ENCODE results near the gene KCNJ14. TPM values are rescaled to one million over a fixed set of nuclear protein-coding genes. Genes with fewer than 3 reads are reported as not detected.
A peak's percentile ranks its signal among the peaks of the same experiment; 100 is the strongest.
"Not testable (repeated sequence)": the region's sequence is repeated elsewhere in the genome, so short reads cannot be mapped to it uniquely, and the experiment has no call there.

KCNJ14 gene
- total and polyA plus RNA-seq, 11 donors = 0.20 to 2.0 (median 0.40) TPM

GRCh38 chr19:48487544-48487943 is 32.2 kb downstream of the KCNJ14 start:
- no peak for ATAC-seq
- H3K27ac ChIP-seq = peak overlapping the region in 10 of 12 donors; percentile 7 to 90 (median 68)
- TF ChIP-seq POLR2A (IDR thresholded peaks at IDR 0.05) (no peak), CTCF (IDR thresholded peaks at IDR 0.05) (no peak)
- no peak for DNase-seq
- intact Hi-C loops (cut with DNase I) = no loop called here
- no peaks in the 10 kb centered on the region for H3K36me3 ChIP-seq
- H3K27me3 ChIP-seq = peaks cover 0 to 15% (median 0%) of the 10 kb centered on the region in 9 donors
- peaks cover 0 to 35% (median 8%) of the 10 kb centered on the region in 12 donors for H3K4me1 ChIP-seq
- no peak overlapping the region for H3K4me3 ChIP-seq
- H3K9me3 ChIP-seq = no peaks in the 10 kb centered on the region
- WGBS, 4 donors = 70 to 85% (median 84%) methylated on average over 6 of the region's 6 CpGs

DNA sequence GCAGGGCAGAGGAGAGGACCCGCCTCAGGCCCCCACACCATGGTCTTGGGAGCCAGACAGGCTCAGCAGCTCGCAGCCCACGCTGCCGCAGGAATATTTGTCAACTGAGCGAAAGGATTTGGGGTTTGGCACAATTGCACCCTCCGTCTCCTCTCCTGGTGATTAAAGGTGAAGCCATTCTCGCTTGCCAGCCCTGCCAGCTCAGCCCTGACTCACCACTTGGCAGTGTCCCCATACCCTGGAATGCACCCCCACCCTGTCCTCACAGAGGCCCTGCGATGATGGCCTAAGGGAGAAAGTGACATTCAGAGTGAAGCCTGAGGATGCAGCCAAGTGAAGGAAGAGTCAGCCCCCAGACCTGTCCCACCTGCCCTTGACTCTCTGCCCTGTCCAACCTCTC is 32.6 kb downstream of the KCNJ14 start:
- WGBS, 4 donors = 52 to 58% (median 56%) methylated on average over 5 to 8 of the region's 8 CpGs

DNA sequence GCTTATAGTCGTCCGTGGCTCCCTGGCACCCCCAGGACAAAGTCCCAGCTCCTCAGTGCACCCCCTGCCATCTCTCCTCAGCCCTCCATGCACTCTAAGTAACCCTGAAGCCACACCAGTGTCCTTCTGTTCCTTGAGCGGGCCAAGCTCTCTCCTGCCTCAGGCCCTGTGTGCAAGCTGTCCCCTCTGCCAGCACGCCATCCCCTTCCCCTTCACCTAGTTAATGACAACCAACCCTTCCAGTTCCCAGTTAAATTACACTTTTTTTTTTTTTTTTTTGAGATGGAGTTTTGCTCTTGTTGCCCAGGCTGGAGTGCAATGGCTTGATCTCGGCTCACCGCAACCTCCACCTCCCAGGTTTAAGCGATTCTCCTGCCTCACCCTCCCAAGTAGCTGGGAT is 33.1 kb downstream of the KCNJ14 start:
- peaks cover 0 to 34% (median 8%) of the 10 kb centered on the region in 12 donors for H3K4me1 ChIP-seq
- not testable (repeated sequence) for DNase-seq, H3K36me3 ChIP-seq, H3K9me3 ChIP-seq, H3K4me3 ChIP-seq, ATAC-seq
- H3K27ac ChIP-seq = peak overlapping the region in 9 of 12 donors; percentile 61 to 90 (median 74)
- peaks cover 0 to 15% (median 0%) of the 10 kb centered on the region in 9 donors for H3K27me3 ChIP-seq
- intact Hi-C loops (cut with DNase I) = loop anchor here in 3 of 10 donors (2.0 kb wide), 2 partner anchors 20 to 96 kb away; partner anchors contain the start of gene CYTH2 (in 1 of the 3)
- whole genome bisulfite sequencing, 4 donors = 86 to 91% (median 88%) methylated on average over 7 of the region's 7 CpGs

More for the DNA sequence above, 32.6 kb downstream of the KCNJ14 start:
- TF ChIP-seq POLR2A (IDR thresholded peaks at IDR 0.05) = no peak
- no peak for TF ChIP-seq CTCF (IDR thresholded peaks at IDR 0.05)
- Histone ChIP-seq H3K27me3 (peaks cover 0 to 15% (median 0%) of the 10 kb centered on the region in 9 donors), H3K4me3 (no peak overlapping the region), H3K27ac (peak overlapping the region in 10 of 12 donors; percentile 7 to 90 (median 72)), H3K9me3 (no peaks in the 10 kb centered on the region), H3K36me3 (no peaks in the 10 kb centered on the region), H3K4me1 (peaks cover 0 to 34% (median 8%) of the 10 kb centered on the region in 12 donors)
- ATAC-seq (peak; percentile 52 to 60 (median 56)), DNase-seq (peak in 4 of 5 donors; percentile 73 to 87 (median 79))
- intact Hi-C loops (cut with DNase I) = loop anchor here in 3 of 10 donors (2.0 kb wide), 2 partner anchors 19 to 97 kb away; partner anchors contain the start of gene CYTH2 (in 1 of the 3)

DNA sequence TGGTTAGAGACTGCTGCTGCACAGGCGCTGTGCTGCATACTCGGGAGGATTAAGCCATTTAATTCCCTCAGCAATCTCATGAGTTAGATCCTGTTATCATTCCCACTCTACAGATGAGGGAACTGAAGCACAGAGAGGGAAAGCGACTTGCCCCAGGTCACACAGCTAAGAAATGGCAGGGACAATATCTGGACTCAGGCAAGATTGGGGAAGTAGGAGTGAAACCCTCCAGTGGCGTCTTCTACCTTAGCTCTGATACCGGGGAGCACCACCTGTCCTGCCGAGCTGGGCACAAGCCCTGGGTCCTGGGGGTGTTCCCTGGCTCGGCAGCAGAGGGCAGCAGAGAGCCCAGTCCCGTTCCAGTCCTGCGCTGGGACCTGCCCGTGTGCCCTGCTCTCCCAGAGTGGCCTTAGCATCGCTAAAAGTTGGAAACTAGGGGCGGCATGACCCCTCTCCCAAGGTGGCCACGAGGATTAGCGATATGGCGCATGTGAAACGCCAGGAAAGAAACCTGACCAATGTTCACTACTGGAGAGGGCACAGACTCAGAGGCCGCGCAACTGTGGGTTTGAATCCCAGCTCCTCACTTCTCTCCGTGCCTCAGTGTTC is 34.3 kb downstream of the KCNJ14 start:
- intact Hi-C loops (cut with DNase I) = loop anchor here in 9 of 10 donors (1.0 to 5.0 kb wide), 7 partner anchors 21 to 167 kb away; partner anchors contain the start of genes CYTH2 (in 1 of the 9), GRIN2D (in 1 of the 9) and KDELR1 (in 1 of the 9)
- WGBS, 4 donors = 21 to 42% (median 27%) methylated on average over 10 to 19 of the region's 19 CpGs
- no peak for ATAC-seq

More for the DNA sequence above, 34.3 kb downstream of the KCNJ14 start:
- Histone ChIP-seq H3K36me3 (no peaks in the 10 kb centered on the region), H3K9me3 (no peaks in the 10 kb centered on the region), H3K27ac (no peak overlapping the region), H3K4me1 (peaks cover 0 to 41% (median 12%) of the 10 kb centered on the region in 12 donors), H3K4me3 (no peak overlapping the region), H3K27me3 (peaks cover 0 to 15% (median 0%) of the 10 kb centered on the region in 9 donors)
- TF ChIP-seq POLR2A (IDR thresholded peaks at IDR 0.05) (no peak), CTCF (IDR thresholded peaks at IDR 0.05) (peak; percentile 89 to 97 (median 94))
- DNase-seq = peak; percentile 68 to 90 (median 75)

Data from heart left ventricle (tissue), 16 donors.